GM12878 (cell line): ENCODE data around the gene NCAM2.

Experiments used
- BACH1 ChIP-seq: fragments of 450-650 bp; IDR thresholded peaks from 2 replicates; pipeline ENCODE4 v1.6.1; 2017; ENCODE audit warnings: mild to moderate bottlenecking, borderline replicate concordance
- CBFB ChIP-seq: IDR thresholded peaks from 2 replicates; pipeline ENCODE4 v1.6.1; 2016; ENCODE audit warnings: antibody characterized with exemption, low read depth
- EP300 ChIP-seq, 2 experiments: fragments of 150-350 bp in 1 of 2; IDR thresholded peaks; 2 replicates each; pipeline ENCODE4 v1.6.1; 2011 to 2012; ENCODE audit warnings: low read depth in 2 of 2, low read length in 2 of 2, borderline replicate concordance in 1 of 2, improper control_type of control experiment in 1 of 2, inconsistent platforms in 1 of 2; ENCODE audit not compliant: control insufficient read depth in 1 of 2
- FOXM1 ChIP-seq: IDR thresholded peaks from 2 replicates; pipeline ENCODE4 v1.6.1; 2012; ENCODE audit warnings: low read depth, mild to moderate bottlenecking, inconsistent platforms, low read length, moderate library complexity
- JUND ChIP-seq: IDR thresholded peaks from 2 replicates; pipeline ENCODE4 v1.6.1; 2012; ENCODE audit warnings: low read depth, mild to moderate bottlenecking, low read length, improper control_type of control experiment, moderate library complexity
- NR2C2 ChIP-seq: IDR thresholded peaks from 2 replicates; pipeline ENCODE4 v1.6.1; 2011; ENCODE audit warnings: borderline replicate concordance, low read depth; ENCODE audit not compliant: control insufficient read depth, insufficient read length
- POLR2AphosphoS2 ChIP-seq: IDR thresholded peaks from 2 replicates; pipeline ENCODE4 v1.6.1; 2011; ENCODE audit warnings: low read depth, mild to moderate bottlenecking, low read length, improper control_type of control experiment, moderate library complexity
- RAD21 ChIP-seq: IDR thresholded peaks from 2 replicates; pipeline ENCODE4 v1.6.1; 2011; ENCODE audit warnings: mild to moderate bottlenecking, low read depth, low read length, moderate library complexity; ENCODE audit not compliant: insufficient read depth
- REST ChIP-seq: IDR thresholded peaks from 2 replicates; pipeline ENCODE4 v1.6.1; 2012; ENCODE audit warnings: mild to moderate bottlenecking, low read depth, low read length
- ZNF384 ChIP-seq: IDR thresholded peaks from 2 replicates; pipeline ENCODE4 v1.6.1; 2012; ENCODE audit warnings: low read depth, mild to moderate bottlenecking, low read length, improper control_type of control experiment, borderline replicate concordance

- no peak for TF ChIP-seq JUND
- TF ChIP-seq NR2C2 = no peak
- no peak for TF ChIP-seq ZNF384
- TF ChIP-seq RAD21 = no peak
- TF ChIP-seq REST = no peak
- no peak for TF ChIP-seq FOXM1
- TF ChIP-seq POLR2AphosphoS2 = no peak
- TF ChIP-seq BACH1 = no peak
- no peak for TF ChIP-seq EP300 (IDR thresholded peaks at IDR 0.05; ENCODE audit: borderline replicate concordance in 1 of 2, control insufficient read depth in 1 of 2, low read depth in 2 of 2, low read length in 2 of 2)
- no peak for TF ChIP-seq CBFB
These were observed 29.8 kb upstream of the NCAM2 start for GRCh38 chr21:20968391-20968790.
